Neural progenitor cell (in vitro differentiated cells): ENCODE measurements around the gene LRP5.
"Not testable (repeated sequence)": the region's sequence is repeated elsewhere in the genome, so short reads cannot be mapped to it uniquely, and the experiment has no call there.

Source experiments
- EZH2 ChIP-seq: fragments of 200-600 bp; sonication (generic); IDR thresholded peaks from 2 replicates; pipeline ENCODE4 v1.6.1; 2017; ENCODE audit warnings: antibody characterized with exemption, mild to moderate bottlenecking, moderate library complexity
- EZH2phosphoT487 ChIP-seq: fragments of 200-600 bp; sonication (generic); IDR thresholded peaks from 2 replicates; pipeline ENCODE4 v1.6.1; 2017; ENCODE audit warnings: antibody characterized with exemption

- not testable (repeated sequence) for TF ChIP-seq EZH2phosphoT487, EZH2
Observed at GRCh38 chr11:68400584-68400983, 88.2 kb downstream of the LRP5 start.
